ENCODE measurements around the gene PIEZO1.

PIEZO1 gene

DNA sequence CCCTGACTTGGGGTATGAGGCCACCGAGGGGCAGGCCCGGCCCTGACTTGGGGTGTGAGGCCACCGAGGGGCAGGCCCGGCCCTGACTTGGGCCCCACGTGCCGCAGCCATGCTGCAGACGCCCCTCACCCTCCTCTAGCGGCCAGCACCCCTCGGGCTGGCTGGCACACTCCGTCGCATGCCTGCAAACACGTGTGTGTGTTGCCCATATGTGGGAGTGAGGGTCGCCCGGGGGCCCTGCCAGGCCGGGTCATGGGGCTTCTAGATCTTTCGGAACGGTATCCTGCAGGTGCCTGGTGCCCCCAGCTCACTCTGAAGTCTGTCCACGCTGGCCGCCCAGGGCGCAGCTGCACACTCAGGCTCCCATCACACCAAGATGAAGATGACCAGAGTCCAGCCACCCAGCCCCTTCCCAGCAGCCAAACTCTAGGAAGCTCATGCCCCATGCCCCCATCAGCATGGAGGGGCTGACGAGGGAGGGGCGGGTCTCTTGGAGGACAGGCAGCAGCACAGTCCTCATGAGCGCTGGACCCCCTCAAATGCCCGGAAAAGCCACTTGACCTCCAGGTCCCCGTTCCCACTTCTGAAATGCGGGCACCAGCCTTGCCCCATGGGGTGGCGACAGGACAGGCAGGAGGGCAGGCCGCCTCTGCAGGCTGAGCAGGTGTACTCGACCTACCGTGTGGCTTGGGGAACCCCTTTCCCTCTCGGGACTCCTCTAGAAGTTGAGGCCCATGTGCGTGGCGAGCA is 44.9 kb downstream of the PIEZO1 start:
- TF ChIP-seq, protein P1, sequence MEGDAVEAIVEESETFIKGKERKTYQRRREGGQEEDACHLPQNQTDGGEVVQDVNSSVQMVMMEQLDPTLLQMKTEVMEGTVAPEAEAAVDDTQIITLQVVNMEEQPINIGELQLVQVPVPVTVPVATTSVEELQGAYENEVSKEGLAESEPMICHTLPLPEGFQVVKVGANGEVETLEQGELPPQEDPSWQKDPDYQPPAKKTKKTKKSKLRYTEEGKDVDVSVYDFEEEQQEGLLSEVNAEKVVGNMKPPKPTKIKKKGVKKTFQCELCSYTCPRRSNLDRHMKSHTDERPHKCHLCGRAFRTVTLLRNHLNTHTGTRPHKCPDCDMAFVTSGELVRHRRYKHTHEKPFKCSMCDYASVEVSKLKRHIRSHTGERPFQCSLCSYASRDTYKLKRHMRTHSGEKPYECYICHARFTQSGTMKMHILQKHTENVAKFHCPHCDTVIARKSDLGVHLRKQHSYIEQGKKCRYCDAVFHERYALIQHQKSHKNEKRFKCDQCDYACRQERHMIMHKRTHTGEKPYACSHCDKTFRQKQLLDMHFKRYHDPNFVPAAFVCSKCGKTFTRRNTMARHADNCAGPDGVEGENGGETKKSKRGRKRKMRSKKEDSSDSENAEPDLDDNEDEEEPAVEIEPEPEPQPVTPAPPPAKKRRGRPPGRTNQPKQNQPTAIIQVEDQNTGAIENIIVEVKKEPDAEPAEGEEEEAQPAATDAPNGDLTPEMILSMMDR (IDR thresholded peaks at IDR 0.05; ENCODE audit: unreplicated experiment in 3 of 3) = no peak
- Mint-ChIP-seq H3K27ac (no peak overlapping the region), H3K36me3 (ENCODE audit: low read depth) (no peaks in the 10 kb centered on the region), H3K9me3 (no peaks in the 10 kb centered on the region), H3K4me1 (no peaks in the 10 kb centered on the region), H3K27me3 (ENCODE audit: low read depth) (no peaks in the 10 kb centered on the region), H3K4me3 (no peak overlapping the region)

DNA sequence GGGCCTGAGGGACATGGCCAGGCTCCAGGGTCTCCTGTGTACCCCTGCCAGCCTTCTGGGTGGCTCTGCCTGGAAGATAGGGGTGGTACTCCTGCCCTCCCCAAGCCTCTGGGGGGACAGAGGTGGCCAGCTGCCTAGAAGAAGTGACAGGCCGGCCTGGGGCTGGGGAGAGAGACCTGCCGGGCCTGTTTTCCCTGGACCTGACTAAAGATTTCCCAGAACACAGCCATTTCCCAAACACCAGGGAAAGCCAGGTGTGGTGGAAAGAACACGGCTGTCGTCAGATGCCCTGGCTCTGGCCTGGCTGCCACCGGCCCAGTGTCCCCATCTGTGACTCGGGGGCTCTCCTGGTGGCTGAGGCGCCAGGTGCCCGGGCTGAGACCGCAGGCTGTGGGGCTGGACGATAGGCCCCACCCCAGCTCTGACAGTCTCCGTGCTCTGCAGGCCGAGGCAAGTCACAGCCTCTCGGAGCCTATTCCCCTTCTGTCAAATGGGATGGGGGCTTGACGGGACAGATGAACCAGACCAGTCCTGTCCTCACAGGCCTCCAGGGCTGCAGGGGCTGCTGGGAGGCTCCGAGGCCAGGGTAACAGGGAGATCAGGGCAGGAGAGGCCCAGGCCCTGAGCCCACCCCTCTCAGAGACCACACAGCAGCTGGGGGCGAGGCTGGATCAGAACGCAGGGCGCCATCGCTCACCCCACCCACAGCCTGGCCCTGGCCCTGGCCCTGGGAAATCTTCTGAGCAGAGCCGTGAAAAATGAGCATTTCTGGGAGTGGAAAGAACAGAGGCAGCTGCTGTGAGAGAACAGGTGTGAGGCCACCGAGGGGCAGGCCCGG is 45.7 kb downstream of the PIEZO1 start:
- no peaks in the 10 kb centered on the region for H3K36me3 Mint-ChIP-seq (ENCODE audit: low read depth)
- TF ChIP-seq, protein P1 (IDR thresholded peaks at IDR 0.05; ENCODE audit: unreplicated experiment in 3 of 3) = no peak
- H3K27me3 Mint-ChIP-seq (ENCODE audit: low read depth) = no peaks in the 10 kb centered on the region
- no peaks in the 10 kb centered on the region for H3K4me1 Mint-ChIP-seq
- no peak overlapping the region for H3K4me3 Mint-ChIP-seq
- H3K27ac Mint-ChIP-seq = no peak overlapping the region
- H3K9me3 Mint-ChIP-seq = no peaks in the 10 kb centered on the region

DNA sequence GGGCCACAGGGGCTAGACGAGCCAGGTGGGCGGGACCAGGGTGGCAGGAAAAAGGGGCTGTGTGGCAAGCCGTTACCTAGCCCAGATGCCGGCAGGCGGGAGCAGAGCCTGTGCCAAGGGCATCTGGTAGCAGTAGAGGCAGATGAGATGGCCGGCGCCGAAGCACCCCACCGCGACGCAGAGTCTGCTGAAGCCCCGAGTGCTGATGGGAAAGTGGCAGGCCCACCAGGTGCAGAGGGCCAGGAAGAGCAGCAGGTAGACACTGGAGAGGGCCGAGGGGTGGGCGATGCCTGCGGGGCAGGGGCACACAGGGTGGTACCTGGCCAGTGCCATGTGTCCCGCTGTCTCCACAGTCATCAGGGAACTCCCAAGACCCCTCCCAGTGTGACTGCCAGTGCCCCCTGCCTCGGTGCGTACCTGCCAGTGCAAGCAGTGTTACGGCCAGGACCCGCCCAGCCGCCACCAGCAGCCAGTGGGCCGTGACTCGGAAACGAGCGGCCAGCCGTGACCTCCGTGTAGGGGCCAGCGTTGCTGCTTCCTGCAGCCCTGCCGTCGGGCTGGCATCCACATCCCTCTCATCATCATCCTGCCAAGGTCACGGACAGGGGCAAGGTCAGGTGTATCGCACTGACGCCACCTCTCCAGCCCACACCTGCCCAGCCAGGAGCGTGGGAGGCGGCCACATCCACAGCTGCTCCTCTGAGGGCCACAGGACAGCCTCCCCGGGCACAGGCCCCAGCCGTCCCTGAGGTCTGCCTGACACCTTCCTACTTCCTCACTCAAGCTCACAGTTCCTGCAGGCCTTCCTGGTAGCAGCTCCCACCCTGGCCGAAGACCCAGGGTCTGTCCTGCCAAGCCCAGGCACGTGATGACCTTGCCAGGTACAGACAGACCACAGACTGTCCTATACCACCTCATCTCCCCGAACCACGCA is 46.6 kb downstream of the PIEZO1 start:
- no peaks in the 10 kb centered on the region for H3K9me3 Mint-ChIP-seq
- H3K27me3 Mint-ChIP-seq (ENCODE audit: low read depth) = no peaks in the 10 kb centered on the region
- H3K36me3 Mint-ChIP-seq (ENCODE audit: low read depth) = no peaks in the 10 kb centered on the region
- TF ChIP-seq, protein P1 (IDR thresholded peaks at IDR 0.05; ENCODE audit: unreplicated experiment in 3 of 3) = no peak
- no peak overlapping the region for H3K4me3 Mint-ChIP-seq
- H3K27ac Mint-ChIP-seq = no peak overlapping the region
- H3K4me1 Mint-ChIP-seq = no peaks in the 10 kb centered on the region

DNA sequence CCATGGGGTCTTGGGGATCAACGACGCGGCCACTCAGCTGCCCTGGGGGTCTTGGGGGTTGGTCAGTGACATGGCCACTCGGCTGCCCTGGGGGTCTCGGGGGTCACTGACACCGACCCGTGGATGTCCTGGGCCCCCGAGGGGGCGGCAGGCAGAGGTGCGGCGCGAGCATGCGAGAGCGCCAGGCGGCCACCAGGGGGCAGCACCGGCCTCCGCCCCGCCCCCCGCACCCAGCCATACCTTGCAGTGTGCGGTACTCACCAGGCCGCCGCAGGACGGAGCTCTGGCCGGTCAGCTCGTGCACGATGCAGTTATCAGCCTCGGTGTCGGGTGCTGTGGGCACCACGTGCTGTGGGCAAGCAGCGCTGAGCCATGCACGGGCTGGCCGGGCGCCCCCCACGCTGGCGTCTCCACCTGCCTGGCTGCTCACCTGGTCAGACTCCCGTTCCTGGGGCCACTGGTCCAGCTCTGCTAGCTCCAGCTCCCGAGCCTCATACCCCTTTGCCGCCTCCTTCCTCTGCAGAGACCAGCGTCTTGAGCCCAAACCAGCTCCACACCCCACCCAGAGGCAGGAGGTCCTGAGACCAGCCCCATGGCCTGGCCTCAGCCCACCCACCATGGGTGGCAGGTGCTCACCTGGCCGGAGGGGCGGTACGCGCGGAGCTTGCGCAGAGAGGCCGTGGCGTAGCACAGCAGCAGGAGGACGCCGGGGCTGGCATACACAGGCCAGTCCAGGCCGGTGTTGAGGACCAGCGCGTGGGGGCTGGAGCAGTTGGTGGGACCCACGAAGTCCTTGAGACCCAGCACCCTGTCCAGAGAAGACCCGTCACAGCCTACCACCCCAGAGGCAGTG is 47.5 kb downstream of the PIEZO1 start:
- H3K27me3 Mint-ChIP-seq (ENCODE audit: low read depth) = no peaks in the 10 kb centered on the region
- no peaks in the 10 kb centered on the region for H3K9me3 Mint-ChIP-seq
- no peak overlapping the region for H3K27ac Mint-ChIP-seq
- H3K4me1 Mint-ChIP-seq = no peaks in the 10 kb centered on the region
- TF ChIP-seq, protein P1 (IDR thresholded peaks at IDR 0.05; ENCODE audit: unreplicated experiment in 3 of 3) = peak; percentile 95 to 97 (median 95)
- no peak overlapping the region for H3K4me3 Mint-ChIP-seq
- no peaks in the 10 kb centered on the region for H3K36me3 Mint-ChIP-seq (ENCODE audit: low read depth)

DNA sequence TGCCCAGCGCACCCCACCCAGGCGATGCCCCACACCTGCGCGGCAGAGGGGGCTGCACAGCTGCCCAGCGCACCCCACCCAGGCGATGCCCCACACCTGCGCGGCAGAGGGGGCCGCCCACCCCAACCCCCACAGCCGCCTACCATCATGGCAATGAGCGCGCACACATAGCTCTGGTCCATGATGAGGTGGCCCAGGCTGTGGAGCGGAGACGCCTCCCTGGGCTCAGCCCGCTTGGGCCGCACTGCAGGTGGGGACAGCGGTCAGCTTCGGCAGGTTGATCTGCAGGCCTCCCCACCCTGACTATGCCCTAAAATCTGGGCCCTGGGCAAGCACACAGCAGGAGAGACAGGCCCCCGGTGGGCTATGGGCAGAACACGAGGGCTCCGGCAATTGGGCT is 48.5 kb downstream of the PIEZO1 start:
- H3K9me3 Mint-ChIP-seq = no peaks in the 10 kb centered on the region
- no peaks in the 10 kb centered on the region for H3K36me3 Mint-ChIP-seq (ENCODE audit: low read depth)
- H3K27me3 Mint-ChIP-seq (ENCODE audit: low read depth) = no peaks in the 10 kb centered on the region
- no peak overlapping the region for H3K27ac Mint-ChIP-seq
- TF ChIP-seq, protein P1 (IDR thresholded peaks at IDR 0.05; ENCODE audit: unreplicated experiment in 3 of 3) = no peak
- no peaks in the 10 kb centered on the region for H3K4me1 Mint-ChIP-seq
- H3K4me3 Mint-ChIP-seq = no peak overlapping the region

All from nephron (organoid).